Sigmoid colon (tissue), 4 donors: ENCODE measurements around the gene METRN.

Experiments used
- CTCF ChIP-seq, 4 experiments: fragments of 450-650 bp in 3 of 4; fragments of 200-600 bp in 1 of 4; IDR thresholded peaks; one replicate each; pipeline ENCODE4 v1.5.1; 2016 to 2019; ENCODE audit warnings: antibody characterized with exemption in 4 of 4, mild to moderate bottlenecking in 3 of 4, moderate library complexity in 2 of 4
- POLR2A ChIP-seq, 2 donors: fragments of 450-650 bp; IDR thresholded peaks; one replicate each; pipeline ENCODE4 v1.6.1; 2016; ENCODE audit warnings: antibody characterized with exemption in 2 of 2, mild to moderate bottlenecking in 2 of 2, moderate library complexity in 2 of 2
- POLR2AphosphoS5 ChIP-seq, 4 donors: sonication (generic); formaldehyde crosslinking; IDR thresholded peaks; one replicate each; pipeline ENCODE4 v1.6.1; 2017; ENCODE audit warnings: antibody characterized with exemption in 4 of 4

DNA sequence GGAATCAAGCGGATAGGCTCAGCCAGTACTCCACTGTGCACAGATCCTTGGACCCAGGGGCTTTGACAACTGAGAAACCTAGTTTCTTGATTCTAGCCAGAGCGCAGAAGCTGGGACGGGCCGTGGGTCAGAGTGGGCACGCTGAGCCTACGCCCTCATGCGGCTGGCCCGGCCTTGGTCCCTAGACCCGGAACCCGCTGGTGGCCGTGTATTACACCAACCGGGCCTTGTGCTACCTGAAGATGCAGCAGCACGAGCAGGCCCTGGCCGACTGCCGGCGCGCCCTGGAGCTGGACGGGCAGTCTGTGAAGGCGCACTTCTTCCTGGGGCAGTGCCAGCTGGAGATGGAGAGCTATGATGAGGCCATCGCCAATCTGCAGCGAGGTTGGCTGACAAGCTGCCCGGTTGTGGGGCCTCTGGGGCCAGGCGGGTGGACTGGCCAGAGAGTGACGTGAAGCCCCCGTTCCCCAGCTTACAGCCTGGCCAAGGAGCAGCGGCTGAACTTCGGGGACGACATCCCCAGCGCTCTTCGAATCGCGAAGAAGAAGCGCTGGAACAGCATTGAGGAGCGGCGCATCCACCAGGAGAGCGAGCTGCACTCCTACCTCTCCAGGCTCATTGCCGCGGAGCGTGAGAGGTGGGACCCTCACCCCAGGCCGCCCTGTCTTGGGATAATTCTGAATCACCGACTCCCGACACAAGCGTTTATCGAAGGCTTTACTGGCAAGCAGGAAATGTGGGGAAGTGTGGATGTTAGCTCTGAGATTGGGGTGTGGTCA is 33.8 kb upstream of the METRN start:
- TF ChIP-seq CTCF (IDR thresholded peaks at IDR 0.05), result no peak
- no peak for TF ChIP-seq POLR2A (IDR thresholded peaks at IDR 0.05)
- TF ChIP-seq POLR2AphosphoS5 (IDR thresholded peaks at IDR 0.05), result no peak
